DMS 273 (cell line): ENCODE results near the gene BCAR1.
"Not testable (repeated sequence)": the region's sequence is repeated elsewhere in the genome, so short reads cannot be mapped to it uniquely, and the experiment has no call there.

ENCODE experiments used
- DNase-seq: peaks from one replicate; lab custom pipeline; 2025; ENCODE audit not compliant: unreplicated experiment; lab: John Stamatoyannopoulos, UW

BCAR1 gene

GRCh38 chr16:75205961-75206748 lies 45.3 kb downstream of the BCAR1 start:
- DNase-seq = not testable (repeated sequence)

DNA sequence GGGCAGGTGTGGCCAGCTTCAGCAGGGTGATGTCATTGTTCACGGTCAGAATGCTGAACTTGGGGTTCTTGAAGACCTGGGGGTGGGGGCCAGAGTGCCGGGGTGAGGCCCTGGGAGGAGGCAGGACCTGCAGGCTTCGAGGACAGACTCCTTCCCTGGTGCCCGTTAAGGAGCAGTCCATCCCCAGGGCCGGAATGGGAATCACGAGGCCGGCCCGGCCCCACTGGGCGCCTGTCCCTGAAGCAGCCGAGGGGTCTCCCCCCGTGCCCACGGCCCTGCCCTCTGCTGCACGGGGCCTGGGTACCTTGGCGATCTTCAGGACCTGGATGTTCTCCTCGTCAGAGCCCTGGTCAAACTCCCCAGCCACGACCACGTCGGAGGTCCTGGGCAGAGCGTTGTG lies 46.0 kb downstream of the BCAR1 start:
- not testable (repeated sequence) for DNase-seq

GRCh38 chr16:75204905-75205304 lies 46.5 kb downstream of the BCAR1 start:
- DNase-seq = not testable (repeated sequence)

GRCh38 chr16:75204410-75204758 lies 47.0 kb downstream of the BCAR1 start:
- DNase-seq = no peak

DNA sequence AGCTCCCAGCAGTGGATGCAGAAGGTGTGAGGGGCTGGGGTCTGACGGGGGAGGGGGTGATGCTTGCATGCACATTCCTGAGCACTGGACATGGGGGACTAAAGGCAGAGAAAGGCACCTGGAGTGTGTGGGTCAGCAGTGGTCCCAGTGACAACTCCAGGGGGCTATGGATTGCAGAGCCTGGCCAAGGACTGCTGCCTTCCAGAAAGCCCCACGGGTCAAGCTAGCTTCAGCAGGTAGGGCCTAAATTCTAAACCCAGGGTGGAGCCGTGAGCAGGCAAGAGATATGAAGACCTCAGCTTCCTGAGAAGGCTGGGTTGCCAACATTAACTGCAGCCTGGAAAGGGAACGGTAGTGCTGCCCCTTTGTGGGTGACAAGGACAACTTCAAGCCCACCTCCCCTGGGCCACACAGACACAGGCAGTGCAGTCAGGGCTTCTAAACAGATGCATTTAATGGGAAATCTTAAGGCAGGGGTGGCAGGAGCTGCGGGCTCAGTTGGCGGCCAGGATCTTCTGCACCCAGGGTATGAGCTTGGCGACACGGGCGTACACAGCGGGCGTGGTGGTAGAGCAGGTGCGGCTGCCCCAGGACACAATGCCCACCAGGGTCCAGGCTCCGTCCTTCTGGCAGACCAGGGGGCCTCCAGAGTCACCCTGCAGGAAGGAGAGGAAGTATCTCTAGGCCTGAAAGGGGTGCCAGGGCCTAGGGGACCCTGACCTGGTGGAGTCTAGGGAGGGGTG lies 47.6 kb downstream of the BCAR1 start:
- DNase-seq = no peak

DNA sequence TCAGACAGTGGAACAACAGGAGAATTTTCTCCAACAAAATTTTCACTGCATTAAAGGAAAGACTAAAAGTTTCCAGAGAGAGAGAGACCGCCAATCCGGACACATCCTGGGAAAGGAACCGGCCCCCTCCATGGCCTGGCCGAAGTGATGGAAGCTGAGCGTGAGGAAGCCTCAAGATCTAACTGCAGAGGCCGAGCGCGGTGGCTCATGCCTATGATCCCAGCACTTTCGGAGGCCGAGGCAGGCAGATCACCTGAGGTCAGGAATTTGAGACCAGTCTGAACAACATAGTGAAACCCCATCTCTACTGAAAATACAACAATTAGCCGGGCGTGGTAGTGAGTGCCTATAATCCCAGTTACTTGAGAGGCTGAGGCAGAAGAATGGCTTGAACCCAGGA lies 48.3 kb downstream of the BCAR1 start:
- no peak for DNase-seq

DNA sequence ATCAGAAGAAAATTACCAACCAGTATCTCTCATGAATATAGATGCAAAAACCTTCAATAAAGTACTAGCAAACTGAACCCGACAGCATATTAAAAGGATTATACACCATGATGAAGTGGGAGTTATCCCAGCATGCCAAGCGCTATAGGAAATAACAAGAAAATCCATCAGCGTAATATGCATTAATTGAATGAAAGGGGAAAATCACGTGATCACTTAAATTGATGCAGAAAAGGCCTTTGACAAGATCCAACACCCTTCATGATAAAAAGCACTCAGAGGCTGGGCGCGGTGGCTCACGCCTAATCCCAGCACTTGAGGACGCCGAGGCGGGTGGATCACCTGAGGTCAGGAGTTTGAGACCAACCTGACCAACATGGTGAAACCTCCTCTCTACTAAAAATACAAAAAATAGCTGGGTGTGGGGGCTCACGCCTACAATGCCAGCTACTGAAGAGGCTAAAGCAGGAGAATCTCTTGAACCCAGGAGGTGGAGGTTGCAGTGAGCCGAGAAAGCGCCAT lies 49.3 kb downstream of the BCAR1 start:
- DNase-seq = no peak

DNA sequence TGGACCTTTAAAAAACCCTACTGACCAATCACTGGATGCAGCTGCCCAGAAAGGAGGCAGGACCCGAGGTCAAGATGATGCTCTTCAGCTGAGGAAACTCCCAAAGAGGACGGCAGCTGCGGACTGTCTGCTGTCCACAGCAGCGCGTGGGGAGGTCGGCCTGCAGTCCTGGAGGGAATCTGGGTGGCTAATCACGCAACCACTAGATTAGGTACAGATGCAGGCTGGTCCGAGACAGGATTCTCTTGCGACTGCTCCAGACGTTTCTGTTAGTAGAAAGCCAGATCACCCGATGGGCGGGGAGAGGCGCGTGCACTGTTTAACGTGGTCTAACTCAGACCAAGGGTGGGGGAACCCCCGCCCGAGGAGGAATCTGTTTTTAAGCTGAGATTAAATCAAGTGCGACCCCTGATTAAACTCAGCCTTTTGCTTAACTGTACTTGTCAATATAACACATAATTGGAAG lies 53.3 kb downstream of the BCAR1 start:
- peak; percentile 19 for DNase-seq

GRCh38 chr16:75197522-75198134 lies 53.8 kb downstream of the BCAR1 start:
- DNase-seq = peak; percentile 16

GRCh38 chr16:75196836-75197235 lies 54.6 kb downstream of the BCAR1 start:
- peak; percentile 25 for DNase-seq

DNA sequence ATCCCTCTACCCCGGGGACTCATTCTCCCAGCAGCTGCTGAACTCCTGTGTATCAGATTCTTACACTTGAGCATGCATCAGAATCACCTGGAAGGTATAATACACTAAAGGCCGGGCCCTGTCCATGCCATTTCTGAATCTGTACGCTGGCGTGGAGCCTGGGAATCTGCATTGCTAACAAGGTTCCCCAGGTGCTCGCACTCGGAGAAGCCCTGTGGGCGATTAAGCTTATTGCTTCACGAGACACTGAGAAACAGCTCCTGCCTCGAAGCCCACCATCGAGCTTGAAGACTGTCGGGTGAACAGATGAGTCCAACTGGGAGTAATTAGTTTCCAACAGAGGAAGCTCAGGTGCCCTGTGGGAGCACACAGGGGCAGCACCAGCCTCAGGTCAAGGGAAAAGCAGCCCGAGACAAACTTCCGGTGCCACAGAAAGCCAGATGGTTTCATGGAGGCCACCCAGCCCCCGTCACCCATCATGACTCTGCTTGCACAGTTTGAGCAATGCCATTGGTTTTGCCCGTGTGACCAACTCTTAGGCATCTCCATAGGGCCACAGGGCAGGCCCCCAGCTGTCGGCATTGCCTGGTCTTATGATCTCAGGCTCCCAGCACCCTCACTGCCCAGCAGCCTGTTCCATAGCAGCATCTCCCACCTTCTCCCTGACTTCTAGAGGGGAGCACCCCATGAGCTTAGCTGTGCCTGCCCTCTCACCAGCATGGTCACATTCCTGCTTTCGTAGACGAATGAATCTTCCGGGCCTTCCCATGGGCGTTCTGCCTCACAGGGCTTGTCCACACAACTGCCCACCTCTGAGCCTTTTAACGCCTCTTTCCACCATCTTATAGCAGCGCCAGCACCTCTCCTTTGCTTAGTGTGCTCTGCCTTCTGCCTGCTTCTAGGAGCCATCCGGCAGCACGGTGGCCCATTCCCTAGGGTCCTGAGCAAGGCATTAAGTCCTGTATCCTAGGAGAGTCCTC lies 55.3 kb downstream of the BCAR1 start:
- peak; percentile 23 for DNase-seq

DNA sequence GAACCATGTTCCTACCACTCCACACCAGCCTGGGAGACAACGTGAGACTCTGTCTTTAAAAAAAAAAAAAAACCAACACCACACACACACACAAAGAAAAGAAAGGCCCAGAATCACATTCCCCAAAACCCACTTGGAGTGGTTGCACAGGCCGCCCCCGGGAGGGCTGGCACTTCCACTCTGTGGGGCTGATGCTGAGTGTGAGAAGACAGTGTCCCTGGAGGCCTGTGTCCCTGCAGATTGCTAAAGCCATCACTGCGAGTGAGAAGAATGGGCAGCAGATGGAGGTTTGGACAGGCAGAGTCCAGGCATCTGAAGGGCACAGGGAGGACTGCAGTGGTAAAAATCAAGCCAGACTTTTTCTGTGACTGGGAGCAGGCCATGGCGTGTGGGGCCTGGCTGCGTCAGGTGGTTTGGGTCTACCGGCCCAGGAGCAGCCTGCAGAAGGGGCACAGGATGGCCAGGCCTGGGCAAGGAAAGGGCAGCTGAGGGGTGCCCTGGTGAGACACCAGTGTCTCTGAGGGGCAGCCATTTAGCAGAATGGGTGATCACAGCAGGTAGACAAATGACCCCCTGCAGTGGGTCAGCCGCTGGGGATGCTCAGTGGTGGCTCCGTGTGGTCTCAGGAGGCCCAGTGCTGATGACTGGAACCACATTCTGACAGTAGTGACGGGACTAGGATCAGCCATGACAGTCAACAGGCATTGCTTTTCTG lies 57.5 kb downstream of the BCAR1 start:
- DNase-seq = no peak

DNA sequence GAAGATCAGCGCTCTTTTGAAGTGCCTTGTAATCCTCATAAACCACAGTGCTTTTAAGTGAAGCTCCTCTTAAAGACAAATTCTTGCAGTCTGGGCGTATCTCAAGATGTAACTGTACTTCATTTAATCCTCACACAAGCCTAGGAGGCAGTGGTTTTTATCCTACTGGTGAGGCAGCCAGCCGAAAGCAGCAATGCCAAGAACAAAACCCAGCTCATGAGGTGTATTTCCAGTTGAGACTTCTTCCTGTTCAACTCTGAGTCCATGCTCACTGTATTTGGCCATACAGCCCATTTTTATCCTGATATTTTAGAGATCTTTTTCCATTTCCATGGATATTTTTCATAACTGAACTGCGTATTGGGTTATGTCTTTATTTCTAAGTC lies 58.2 kb downstream of the BCAR1 start:
- DNase-seq = no peak

GRCh38 chr16:75192606-75193264 lies 58.7 kb downstream of the BCAR1 start:
- no peak for DNase-seq

GRCh38 chr16:75189638-75190245 lies 61.7 kb downstream of the BCAR1 start:
- DNase-seq = no peak

DNA sequence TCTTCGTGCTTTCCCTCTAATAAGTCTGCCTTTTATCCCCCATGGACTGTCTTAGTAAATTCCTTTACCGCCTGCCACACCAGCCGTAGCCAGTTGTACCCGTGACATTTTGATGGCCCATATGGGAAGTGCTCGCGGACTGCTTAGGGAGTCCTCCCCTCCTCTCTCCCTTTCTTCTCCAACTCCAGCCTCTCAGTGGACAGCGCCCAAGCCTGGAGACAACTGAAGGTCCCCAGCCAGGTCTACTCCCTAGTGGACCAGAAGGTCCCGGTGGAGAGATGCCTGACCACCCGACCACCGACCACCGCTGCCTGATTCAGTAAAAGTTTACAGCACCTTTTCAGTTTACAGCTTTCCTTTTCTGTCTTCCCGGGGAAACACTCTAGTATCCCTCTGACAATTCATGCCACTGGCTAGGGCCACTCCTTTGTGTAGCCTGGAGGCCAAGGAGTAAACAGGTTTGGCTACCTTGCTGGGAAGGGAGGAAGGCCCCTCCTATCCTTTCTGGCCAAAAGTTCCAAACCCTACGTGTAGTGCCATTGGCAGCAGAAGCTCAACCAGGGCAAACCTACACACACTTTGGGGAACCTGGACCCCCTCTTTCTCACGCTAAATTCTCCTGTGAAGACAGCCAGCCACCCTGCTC lies 62.5 kb downstream of the BCAR1 start:
- no peak for DNase-seq

DNA sequence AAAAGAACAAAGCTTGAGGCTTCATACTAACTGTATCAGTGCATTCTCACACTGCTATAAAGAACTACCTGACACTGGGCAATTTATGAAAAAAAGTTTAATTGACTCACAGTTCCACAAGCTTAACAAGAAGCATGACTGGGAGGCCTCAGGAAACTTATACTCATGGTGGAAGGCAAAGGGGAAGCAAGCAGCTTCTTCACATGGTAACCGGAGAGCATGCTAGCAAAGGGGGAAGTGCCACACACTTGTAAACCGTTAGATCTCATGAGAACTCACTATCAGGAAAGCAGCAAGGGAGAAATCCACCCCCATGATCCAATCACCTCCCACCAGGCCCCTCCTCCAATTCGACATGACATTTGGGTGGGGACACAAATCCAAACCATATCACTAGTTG lies 69.8 kb downstream of the BCAR1 start:
- no peak for DNase-seq

GRCh38 chr16:75179208-75179607 lies 72.2 kb downstream of the BCAR1 start:
- no peak for DNase-seq
